Measurements from ENCODE around the gene GABRB3.

The GABRB3 gene

DNA sequence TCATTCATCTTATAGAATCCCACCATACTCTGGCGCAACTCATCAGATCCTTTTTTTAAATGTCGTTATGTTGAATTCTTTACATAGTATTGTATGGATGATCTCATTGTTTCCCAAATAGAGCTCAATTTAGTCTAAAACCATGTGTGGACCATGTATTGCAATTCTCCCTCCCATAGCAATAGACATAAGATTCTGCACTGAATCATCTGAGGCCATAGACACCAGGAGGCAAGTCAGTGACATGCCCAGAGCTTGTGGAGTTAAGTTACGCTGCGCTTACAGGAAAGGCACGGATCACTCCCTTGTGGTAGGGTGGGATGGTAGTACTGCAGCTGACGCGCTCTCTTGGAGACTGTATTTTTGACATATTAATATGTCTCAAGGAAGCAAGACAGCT lies 211.0 kb downstream of the GABRB3 start:
- DNase-seq (ENCODE audit: low spot score) = no peak
- no peak for FAIRE-seq

DNA sequence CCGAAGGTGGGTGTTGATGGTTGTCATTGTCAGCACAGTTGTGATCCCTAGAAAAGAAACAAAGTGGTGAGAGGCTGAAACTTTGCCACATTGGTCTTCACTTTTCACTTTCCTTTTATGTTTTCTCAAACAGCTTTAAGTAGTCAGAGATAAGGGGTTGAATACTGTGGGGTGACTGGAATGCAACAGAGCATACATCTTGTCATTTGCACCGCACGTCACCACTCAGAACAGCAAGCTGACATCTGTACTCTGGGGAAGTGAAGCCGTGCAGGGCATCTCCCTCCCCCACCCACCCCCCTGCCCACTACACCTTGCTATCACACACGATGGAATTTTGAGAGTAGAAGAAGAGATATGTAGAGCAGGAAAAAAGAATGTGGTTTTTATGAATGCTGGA lies 211.7 kb downstream of the GABRB3 start:
- no peak for DNase-seq (ENCODE audit: low spot score)
- no peak for FAIRE-seq

DNA sequence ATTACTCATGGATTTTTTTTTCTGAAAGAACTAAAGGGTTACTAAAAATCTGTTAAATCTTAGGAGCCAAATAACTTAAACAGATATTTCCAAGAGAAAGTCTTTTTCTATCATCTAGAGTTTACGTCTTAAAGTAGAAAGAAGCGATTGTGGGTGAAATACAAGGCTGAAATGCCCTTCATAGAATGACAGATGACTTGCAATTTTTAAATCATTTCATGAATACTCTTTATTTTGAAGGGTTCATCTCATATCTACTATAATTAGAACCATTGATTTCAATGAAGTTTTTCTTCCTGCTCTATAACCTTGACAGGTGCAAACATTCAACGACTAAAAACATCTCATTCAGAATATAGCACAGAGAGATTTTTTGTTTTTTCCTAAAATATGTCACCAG lies 217.0 kb downstream of the GABRB3 start:
- FAIRE-seq = no peak
- DNase-seq (ENCODE audit: low spot score) = no peak

DNA sequence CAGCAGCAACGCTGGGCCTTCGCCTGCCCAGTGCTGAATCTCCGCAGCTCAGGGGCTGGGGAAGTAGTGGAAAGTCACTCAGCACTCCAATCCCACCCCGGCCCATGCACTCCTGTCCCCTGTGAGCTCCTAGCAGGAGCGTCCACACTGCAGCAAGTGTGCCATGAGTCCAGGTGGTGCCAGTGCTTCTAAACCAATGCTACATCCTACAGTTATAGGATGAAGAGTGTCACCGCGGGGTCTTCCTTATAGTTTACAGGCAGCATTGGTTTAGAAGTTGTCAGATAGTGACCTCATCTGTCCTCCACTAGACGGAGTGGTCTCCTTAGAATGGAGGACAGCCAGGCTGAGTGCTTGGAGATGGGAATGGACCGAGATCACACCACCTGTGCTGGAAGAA lies 221.4 kb downstream of the GABRB3 start:
- DNase-seq (ENCODE audit: low spot score) = no peak
- no peak for FAIRE-seq

DNA sequence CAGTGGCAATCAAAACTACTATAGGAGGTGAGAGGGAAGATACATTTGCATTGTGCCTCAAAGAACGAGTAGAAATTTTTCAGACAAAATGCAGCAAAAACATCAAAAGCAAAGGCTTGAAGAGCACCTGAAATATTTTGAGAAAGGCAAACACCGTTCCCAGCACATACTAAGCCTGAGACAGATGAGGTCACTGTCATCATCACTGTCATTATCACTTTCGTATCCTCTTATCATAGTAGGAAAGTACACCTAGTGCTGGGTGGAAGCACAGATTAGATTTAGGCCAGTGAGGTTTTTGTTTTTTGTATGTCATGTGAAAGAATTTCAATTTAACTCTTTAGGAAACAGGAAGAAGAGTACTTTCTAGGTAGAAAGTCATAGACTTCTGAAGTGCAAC lies 222.0 kb downstream of the GABRB3 start:
- FAIRE-seq (no peak), DNase-seq (ENCODE audit: low spot score) (no peak)

DNA sequence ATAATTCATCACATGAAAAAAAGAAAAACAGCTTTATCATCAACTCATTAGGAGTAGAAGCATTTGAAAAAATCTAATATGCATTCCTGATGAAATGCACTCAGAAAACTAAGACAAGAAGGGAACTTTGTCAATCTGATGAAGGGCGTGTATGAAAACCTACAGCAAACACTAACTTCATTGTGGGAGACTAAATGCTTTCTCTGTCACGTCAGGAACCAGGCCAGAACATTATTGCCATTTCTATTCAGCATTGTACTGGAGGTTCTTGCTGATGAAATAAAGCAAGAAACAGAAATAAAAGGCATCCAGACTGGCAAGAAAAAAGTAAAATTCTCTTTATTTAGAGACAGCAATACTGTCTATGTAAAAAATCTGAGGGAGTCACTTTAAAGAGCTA lies 235.2 kb downstream of the GABRB3 start:
- FAIRE-seq (no peak), DNase-seq (ENCODE audit: low spot score) (no peak)

DNA sequence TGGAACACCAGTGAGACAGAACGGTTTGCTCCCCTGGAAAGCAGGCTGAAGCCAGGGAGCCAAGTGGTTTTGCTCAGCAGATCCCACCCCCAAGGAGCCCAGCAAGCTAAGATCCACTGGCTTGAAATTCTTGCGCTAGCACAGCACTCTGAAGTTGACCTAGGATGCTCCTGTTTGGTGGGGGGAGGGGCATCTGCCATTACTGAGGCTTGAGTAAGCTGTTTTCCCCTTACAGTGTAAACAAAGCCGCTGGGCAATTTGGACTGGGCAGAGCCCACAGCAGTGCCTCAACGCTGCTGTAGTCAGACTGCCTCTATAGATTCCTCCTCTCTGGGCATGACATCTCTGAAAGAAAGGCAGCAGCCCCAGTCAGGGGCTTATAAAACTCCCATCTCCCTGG lies 241.4 kb downstream of the GABRB3 start:
- DNase-seq (ENCODE audit: low spot score) = no peak

DNA sequence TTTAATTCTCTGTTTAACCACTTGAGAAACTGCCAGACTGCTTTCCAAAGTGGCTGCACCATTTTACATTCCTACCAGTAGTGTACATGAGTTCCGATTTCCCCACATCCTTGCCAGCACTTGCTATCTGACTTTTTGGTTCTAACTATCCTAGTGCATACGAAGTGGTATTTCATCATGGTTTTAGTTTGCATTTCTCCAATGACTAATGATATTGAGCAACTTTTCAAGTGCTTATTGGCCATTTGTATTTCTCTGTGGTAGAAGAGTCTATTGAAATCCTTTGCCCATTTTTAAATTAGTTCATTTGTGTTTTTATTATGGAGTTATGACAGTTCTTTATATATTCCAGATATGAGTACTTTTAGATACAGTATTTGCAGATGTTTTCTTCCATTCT lies 247.8 kb downstream of the GABRB3 start:
- FAIRE-seq = no peak
- DNase-seq (ENCODE audit: low spot score) = no peak

More for the DNA sequence above, 241.4 kb downstream of the GABRB3 start:
- FAIRE-seq = no peak

DNA sequence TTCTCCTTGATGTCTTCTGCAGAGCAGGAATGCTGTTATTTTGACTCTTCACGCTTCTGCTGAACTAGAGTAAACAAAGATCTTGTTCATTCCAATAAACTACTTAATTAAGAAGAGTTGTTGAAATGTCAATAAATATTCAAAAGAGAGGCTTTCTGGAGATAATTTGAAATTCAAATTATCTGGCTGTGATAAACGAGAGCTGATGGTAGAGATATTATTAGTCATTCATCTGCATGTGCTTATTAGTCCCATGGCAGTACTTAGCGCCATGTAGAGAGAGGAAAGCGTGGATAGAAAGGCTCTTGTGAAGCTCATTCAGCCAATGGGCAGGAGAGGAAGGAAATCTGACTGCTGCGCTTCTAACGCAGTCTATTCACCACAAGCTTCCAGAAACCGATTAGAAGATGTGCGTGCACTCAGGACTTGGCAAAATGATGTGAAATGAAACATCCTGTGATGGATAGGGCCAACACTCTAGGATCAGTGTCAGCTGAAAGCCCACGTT lies 251.1 kb downstream of the GABRB3 start:
- FAIRE-seq (no peak), DNase-seq (ENCODE audit: low spot score) (no peak)

DNA sequence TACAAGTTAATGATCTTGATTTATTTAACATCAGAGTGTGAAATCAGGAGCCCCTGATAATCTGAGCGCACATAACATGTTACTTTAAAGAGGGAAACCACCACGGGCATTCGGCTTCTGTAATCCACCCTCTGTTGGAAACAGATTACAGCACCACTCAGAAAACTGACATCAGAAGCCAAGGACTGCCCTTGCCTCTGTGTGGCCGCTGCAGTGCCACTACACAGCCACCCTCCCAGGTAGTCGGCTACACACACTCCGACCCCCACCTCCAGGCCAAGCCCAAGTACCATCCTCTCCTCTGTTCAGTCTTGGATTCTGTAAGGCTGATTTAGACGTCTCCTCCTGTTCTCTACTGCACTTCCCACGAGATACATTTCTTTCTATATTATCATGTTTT lies 251.7 kb downstream of the GABRB3 start:
- DNase-seq (ENCODE audit: low spot score) = no peak
- FAIRE-seq = no peak

DNA sequence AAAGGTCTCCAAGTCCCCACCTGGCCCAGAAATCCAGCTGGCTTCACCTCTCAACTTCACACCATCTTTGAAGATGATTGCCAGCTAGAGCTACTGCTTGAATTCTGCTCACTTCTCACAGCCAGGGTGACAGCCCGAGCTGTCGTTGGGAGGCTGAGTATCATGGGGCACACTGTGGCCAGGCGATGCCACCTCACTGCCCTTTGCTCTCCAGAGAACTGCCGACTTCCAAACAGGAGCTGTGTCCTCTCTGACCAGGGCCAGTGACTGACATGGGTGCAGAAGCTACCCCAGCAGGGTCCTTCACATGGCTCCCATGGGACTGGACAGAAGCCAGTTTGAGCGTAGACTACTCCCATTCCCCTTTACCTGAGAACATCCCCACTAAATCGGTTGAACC lies 254.0 kb downstream of the GABRB3 start:
- no peak for FAIRE-seq
- no peak for DNase-seq (ENCODE audit: low spot score)

DNA sequence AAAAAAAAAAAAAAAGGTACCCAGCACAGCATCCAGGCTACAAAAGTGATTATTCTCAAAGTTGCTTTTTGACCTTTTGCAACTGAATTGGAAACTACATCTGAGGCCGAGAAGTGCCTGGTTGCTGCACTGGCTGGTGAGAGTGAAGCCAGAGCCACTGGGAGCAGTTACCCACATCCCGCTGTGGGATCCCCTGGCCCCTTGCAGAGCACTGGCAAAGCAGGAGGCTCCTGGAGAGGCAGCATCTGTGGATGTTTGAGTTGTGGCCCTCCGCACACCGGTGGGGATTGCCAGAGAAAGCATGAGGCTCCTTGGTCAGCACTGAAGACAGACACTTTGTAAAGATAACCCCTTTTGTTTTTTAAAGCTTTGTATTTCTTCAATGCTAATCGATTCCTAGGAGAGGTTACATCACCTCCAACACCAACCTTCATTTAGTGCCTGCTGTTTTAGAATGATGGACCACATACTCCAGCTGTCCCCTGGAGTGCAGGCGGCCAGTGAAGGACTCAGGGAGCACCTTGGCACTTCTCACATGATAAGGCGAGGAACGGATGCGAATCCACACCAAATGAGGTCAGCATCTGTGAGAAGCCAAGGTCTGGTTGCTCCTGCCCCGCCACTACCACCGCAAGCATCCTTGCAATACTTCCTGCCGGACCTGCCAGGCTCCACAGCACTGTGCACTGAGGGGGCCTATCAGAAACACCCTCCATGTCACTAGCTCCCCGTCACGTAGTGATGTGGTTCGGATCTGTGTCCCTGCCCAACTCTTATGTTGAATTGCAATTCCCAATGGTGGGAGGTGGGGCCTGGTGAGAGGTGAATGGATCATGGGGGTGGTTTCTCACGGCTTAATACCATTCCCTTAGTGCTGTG lies 256.5 kb downstream of the GABRB3 start:
- FAIRE-seq (no peak), DNase-seq (ENCODE audit: low spot score) (no peak)

DNA sequence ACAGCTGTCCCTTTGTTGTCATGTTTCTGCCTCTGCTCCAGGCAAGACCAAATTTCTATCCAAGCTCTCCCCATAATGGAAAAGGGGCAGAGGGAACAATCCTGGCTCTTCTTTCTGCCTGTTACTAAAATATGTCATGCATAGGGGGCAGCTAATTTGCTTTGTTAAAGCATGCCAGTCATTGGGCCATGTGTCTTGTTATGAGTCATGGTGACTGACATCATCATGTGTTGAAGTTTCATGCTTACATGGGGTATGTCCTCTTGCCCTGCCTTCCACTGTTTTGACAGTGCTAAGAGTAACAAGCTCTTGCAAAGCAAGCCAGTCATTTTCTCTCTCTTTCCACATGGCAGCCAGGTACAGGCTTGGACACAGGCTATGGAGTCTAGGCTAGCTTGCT lies 268.9 kb downstream of the GABRB3 start:
- DNase-seq (ENCODE audit: low spot score) (no peak), FAIRE-seq (no peak)
